Heart left ventricle (tissue), 13 donors: ENCODE data around the gene TBC1D5.

Experiments used
- CTCF ChIP-seq, 12 donors: fragments of 200-600 bp; sonication (generic) in 4 of 12; IDR thresholded peaks; one replicate each; pipeline versions ENCODE4 v1.5.0 to v1.8.0; 2018 to 2022; ENCODE audit warnings: antibody characterized with exemption in 12 of 12, mild to moderate bottlenecking in 5 of 12
- POLR2A ChIP-seq, 2 donors: fragments of 450-650 bp; IDR thresholded peaks; one replicate each; pipeline ENCODE4 v1.6.1; 2017; ENCODE audit warnings: antibody characterized with exemption in 2 of 2, mild to moderate bottlenecking in 2 of 2, moderate library complexity in 2 of 2
- donor health status: ischemic (EF 13 %, LVEDD 7.1; RV severe dilation, severe dysfunction).
- donor health status: DM: no; HTN: yes; CAD: no.
- donor health status: DM: no; HTN: no; CAD: no.
- donor health status: ischemic (EF 25% LVEDD 6.9; RV normal size, moderate dysfunction).
- donor health status: ischemic (EF 25% LVEDD 5.7; RV mildly dilated, moderate dysfunction).
- donor health status: ischemic (EF 35%, LVEDD 5.7; RV mildly dilated, moderate dysfunction).
- donor health status: nonischemic (EF 11% LVEDD 7.7; RV severe dilation, severe dysfunction).
- donor health status: DM: yes; HTN: yes; CAD: no.
- donor health status: PGD.
- donor health status: ischemic (EF 29% LVEDD 5.4; RV normal size, mild dysfunction).
- donor health status: nonischemic (EF 23%, LVEDD 6.1; RV moderate dilation, normal function).

GRCh38 chr3:17444865-17445264 is 297.6 kb downstream of the TBC1D5 start:
- TF ChIP-seq CTCF (IDR thresholded peaks at IDR 0.05) (no peak), POLR2A (IDR thresholded peaks at IDR 0.05) (no peak)
